ENCODE results near the gene ACOXL. TPM values are rescaled to one million over a fixed set of nuclear protein-coding genes. Genes with fewer than 3 reads are reported as not detected.

The ACOXL gene
- total and polyA plus RNA-seq, 10 of the 15 experiments (the other 5 are each of a cell fraction or from before 2014, with no cell fraction given): 0.05 to 1.3 (median 0.71) TPM

DNA sequence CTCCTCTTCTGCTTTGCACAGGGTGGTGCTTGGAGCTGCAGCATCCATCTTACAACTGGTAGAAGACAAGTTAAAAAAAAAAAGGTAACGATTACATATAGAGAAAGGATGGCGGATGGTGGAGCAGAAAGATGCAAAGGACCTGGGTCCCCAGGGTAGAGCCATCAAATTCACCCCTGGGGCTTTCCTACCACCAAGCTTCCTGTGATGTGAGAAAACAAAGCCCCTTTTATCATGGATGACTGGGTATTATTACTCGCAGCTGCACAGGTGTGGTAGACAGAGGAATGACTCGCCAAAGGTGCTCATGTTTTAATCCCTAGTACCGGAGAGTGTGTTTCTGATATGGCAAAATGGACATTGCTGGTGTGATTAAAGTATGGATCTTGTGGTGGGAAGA, 1.3 kb upstream of the ACOXL start:
- Histone ChIP-seq H3K4me2 (ENCODE audit: control insufficient read depth, insufficient read depth) (no peak overlapping the region; the same call in 1 of the 2 replicates), H3K36me3 (ENCODE audit: control insufficient read depth in 2 of 2, insufficient read depth in 2 of 2, low read length in 1 of 2) (no peaks in the 10 kb centered on the region), H3K9ac (ENCODE audit: control insufficient read depth, insufficient read depth, low read length) (no peak overlapping the region), H3K27ac (ENCODE audit: control insufficient read depth, insufficient read depth) (no peak overlapping the region), H3K4me1 (ENCODE audit: control insufficient read depth, insufficient read depth, low read length) (no peaks in the 10 kb centered on the region), H3K27me3 (replicated peaks in 1 of 2; ENCODE audit: control insufficient read depth in 2 of 2, insufficient read depth in 2 of 2, low read length in 1 of 2) (peaks cover 5 to 19% of the 10 kb centered on the region in 2 experiments), H2AFZ (ENCODE audit: control insufficient read depth, low read depth, low read length) (no peak overlapping the region), H3K4me3 (no peak overlapping the region), H3K79me2 (ENCODE audit: control insufficient read depth, insufficient read depth, low read length) (no peaks in the 10 kb centered on the region), H3K9me3 (replicated peaks; ENCODE audit: control insufficient read depth, insufficient read depth, low read length) (no peaks in the 10 kb centered on the region; the same call in 2 of the 3 replicates), H4K20me1 (ENCODE audit: control insufficient read depth, insufficient read depth) (no peaks in the 10 kb centered on the region)
- ChIA-PET CTCF (interaction anchor here (1.1 kb wide), 1 partner anchor 12 kb away, joined by 4 read pairs; no protein-coding TSS in a partner anchor), RAD21 (ENCODE audit: unreplicated experiment) (interaction anchor here (1.2 to 1.9 kb wide), 6 partner anchors 10 to 56 kb away, joined by 4 to 6 read pairs (median 4); partner anchors contain the start of gene BUB1), POLR2A (interaction anchor here (1.0 to 1.5 kb wide), 4 partner anchors 8 to 19 kb away, joined by 3 to 4 read pairs (median 3); no protein-coding TSS in a partner anchor), SMC1A (ENCODE audit: uncharacterized antibody, unreplicated experiment) (interaction anchor here (0.7 to 4.5 kb wide), 10 partner anchors 8 to 59 kb away, joined by 3 to 19 read pairs (median 3); no protein-coding TSS in a partner anchor)
- 18% methylated on average over 5 of the region's 5 CpGs for WGBS (ENCODE audit: insufficient coverage, insufficient replicate concordance, low lambda C conversion rate, missing lambda C conversion rate)
- ATAC-seq (peak; percentile 37), FAIRE-seq (peak; percentile 31), DNase-seq (ENCODE audit: low read depth, low spot score) (no peak)
- intact Hi-C loops (cut with micrococcal nuclease; ENCODE audit: unreplicated experiment): no loop called here
- no TSS peak for BruUV-seq (replicated peaks)
- in situ Hi-C loops (cut with MboI): no loop called here
- TF ChIP-seq MYC (IDR thresholded peaks at IDR 0.05; ENCODE audit: insufficient read depth, insufficient read length, insufficient replicate concordance, low read length, severe bottlenecking) (no peak), KDM1A (IDR thresholded peaks at IDR 0.05; ENCODE audit: borderline replicate concordance) (no peak), TCF3 (IDR thresholded peaks at IDR 0.05; ENCODE audit: borderline replicate concordance, insufficient read depth, low read depth, low read length) (no peak), MTA3 (IDR thresholded peaks at IDR 0.05; ENCODE audit: borderline replicate concordance, low read length) (no peak), IKZF1 (conservative IDR thresholded peaks at IDR 0.05) (0 out of 2 replicates have a peak, but pooled peaks have one; percentile 33), MEF2B (IDR thresholded peaks at IDR 0.05; ENCODE audit: partially characterized antibody, poor library complexity, severe bottlenecking) (peak; percentile 53), WRNIP1 (IDR thresholded peaks at IDR 0.05; ENCODE audit: borderline replicate concordance, low read depth, low read length) (no peak), RUNX3 (IDR thresholded peaks at IDR 0.05; ENCODE audit: low read length) (peak; percentile 21; the same call in 1 of the 2 replicates), TBL1XR1 (IDR thresholded peaks at IDR 0.05; ENCODE audit: low read depth, low read length) (no peak), IKZF2 (IDR thresholded peaks at IDR 0.05) (peak in 1 of 2 experiments; percentile 31; a peak in 1 of 4 replicates), SMC3 (IDR thresholded peaks at IDR 0.05; ENCODE audit: borderline replicate concordance, low read length) (no peak), CHD1 (IDR thresholded peaks at IDR 0.05; ENCODE audit: low read depth, low read length) (no peak), MEF2A (IDR thresholded peaks at IDR 0.05; ENCODE audit: insufficient read depth, low read depth, low read length) (no peak), ZSCAN29 (IDR thresholded peaks at IDR 0.05) (no peak), TARDBP (IDR thresholded peaks at IDR 0.05; ENCODE audit: borderline replicate concordance) (no peak)
- TF ChIP-seq, protein P1, sequence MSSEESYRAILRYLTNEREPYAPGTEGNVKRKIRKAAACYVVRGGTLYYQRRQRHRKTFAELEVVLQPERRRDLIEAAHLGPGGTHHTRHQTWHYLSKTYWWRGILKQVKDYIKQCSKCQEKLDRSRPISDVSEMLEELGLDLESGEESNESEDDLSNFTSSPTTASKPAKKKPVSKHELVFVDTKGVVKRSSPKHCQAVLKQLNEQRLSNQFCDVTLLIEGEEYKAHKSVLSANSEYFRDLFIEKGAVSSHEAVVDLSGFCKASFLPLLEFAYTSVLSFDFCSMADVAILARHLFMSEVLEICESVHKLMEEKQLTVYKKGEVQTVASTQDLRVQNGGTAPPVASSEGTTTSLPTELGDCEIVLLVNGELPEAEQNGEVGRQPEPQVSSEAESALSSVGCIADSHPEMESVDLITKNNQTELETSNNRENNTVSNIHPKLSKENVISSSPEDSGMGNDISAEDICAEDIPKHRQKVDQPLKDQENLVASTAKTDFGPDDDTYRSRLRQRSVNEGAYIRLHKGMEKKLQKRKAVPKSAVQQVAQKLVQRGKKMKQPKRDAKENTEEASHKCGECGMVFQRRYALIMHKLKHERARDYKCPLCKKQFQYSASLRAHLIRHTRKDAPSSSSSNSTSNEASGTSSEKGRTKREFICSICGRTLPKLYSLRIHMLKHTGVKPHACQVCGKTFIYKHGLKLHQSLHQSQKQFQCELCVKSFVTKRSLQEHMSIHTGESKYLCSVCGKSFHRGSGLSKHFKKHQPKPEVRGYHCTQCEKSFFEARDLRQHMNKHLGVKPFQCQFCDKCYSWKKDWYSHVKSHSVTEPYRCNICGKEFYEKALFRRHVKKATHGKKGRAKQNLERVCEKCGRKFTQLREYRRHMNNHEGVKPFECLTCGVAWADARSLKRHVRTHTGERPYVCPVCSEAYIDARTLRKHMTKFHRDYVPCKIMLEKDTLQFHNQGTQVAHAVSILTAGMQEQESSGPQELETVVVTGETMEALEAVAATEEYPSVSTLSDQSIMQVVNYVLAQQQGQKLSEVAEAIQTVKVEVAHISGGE (CRISPR knock-in tag; IDR thresholded peaks at IDR 0.05): no peak
- TF ChIP-seq, protein P2, sequence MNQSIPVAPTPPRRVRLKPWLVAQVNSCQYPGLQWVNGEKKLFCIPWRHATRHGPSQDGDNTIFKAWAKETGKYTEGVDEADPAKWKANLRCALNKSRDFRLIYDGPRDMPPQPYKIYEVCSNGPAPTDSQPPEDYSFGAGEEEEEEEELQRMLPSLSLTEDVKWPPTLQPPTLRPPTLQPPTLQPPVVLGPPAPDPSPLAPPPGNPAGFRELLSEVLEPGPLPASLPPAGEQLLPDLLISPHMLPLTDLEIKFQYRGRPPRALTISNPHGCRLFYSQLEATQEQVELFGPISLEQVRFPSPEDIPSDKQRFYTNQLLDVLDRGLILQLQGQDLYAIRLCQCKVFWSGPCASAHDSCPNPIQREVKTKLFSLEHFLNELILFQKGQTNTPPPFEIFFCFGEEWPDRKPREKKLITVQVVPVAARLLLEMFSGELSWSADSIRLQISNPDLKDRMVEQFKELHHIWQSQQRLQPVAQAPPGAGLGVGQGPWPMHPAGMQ (IDR thresholded peaks at IDR 0.05; ENCODE audit: borderline replicate concordance): no peak

Data from GM12878 (cell line).